HepG2 (cell line): ENCODE results near the gene PPEF2.

Experiments
- CREB1 ChIP-seq, 2 experiments: fragments of 450-650 bp in 1 of 2; IDR thresholded peaks; 2 replicates each; pipeline ENCODE4 v1.6.1; 2016 to 2017; ENCODE audit warnings: control low read depth in 1 of 2, mild to moderate bottlenecking in 1 of 2, missing compliant biosample characterization in 1 of 2, missing genetic modification characterization in 1 of 2
- EZH2 ChIP-seq: conservative IDR thresholded peaks from 2 replicates; pipeline ENCODE4 v1.6.1; 2012; ENCODE audit warnings: mild to moderate bottlenecking, low read depth, low read length, moderate library complexity
- HNRNPL ChIP-seq: fragments of 200-400 bp; formaldehyde crosslinking; IDR thresholded peaks from 2 replicates; pipeline ENCODE4 v1.6.1; 2017; ENCODE audit warnings: mild to moderate bottlenecking, low read depth, low read length
- MYNN ChIP-seq: sonication (generic); formaldehyde crosslinking; IDR thresholded peaks from 2 replicates; pipeline ENCODE4 v1.4.0; 2020; ENCODE audit warnings: mild to moderate bottlenecking, low read depth, missing genetic modification reagents
- NFATC3 ChIP-seq: sonication (generic); formaldehyde crosslinking; IDR thresholded peaks from 2 replicates; pipeline ENCODE4 v1.5.1; 2020; ENCODE audit warnings: mild to moderate bottlenecking, missing genetic modification reagents
- PCBP2 ChIP-seq: fragments of 200-400 bp; formaldehyde crosslinking; optimal IDR thresholded peaks from 2 replicates; pipeline ENCODE3; 2018; ENCODE audit warnings: low read length, low read depth; ENCODE audit not compliant: poor library complexity, severe bottlenecking
- TF ChIP-seq, protein P1 (sequence below): sonication (generic); formaldehyde crosslinking; IDR thresholded peaks from 2 replicates; pipeline ENCODE4 v1.5.0; 2020; ENCODE audit warnings: mild to moderate bottlenecking, missing genetic modification reagents, moderate library complexity
- TF ChIP-seq, protein P2 (sequence below): sonication (generic); formaldehyde crosslinking; IDR thresholded peaks from 2 replicates; pipeline ENCODE4 v1.8.1; 2023; ENCODE audit warnings: missing genetic modification reagents, inconsistent platforms, borderline replicate concordance
- TF ChIP-seq, protein P3 (sequence below): IDR thresholded peaks from 2 replicates; pipeline ENCODE4 v1.6.1; 2016
- TF ChIP-seq, protein P4 (sequence below): sonication (generic); formaldehyde crosslinking; IDR thresholded peaks from 2 replicates; pipeline ENCODE4 v1.4.0; 2020; ENCODE audit warnings: mild to moderate bottlenecking, missing genetic modification reagents
- TF ChIP-seq, protein P5 (sequence below): sonication (generic); formaldehyde crosslinking; conservative IDR thresholded peaks from 2 replicates; pipeline ENCODE4 v1.5.0; 2020; ENCODE audit warnings: missing genetic modification reagents

DNA sequence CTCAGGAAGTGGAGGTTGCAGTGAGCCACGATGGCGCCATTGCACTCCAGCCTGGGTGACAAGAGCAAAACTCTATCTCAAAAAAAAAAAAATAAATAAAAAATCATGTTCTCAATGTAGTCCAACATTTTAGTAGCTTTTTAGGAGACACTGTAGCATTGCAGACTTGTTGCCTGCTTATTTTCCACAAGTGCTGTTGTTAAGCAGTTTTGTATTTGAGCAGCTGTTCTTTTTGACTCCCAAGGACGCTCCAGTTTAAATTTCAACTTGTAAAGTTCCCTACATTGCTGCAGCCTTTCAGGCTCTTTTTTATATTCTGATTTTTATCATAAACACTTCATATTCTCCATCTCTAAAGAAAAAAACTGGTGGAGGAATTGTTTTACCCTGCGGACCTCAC is 83.1 kb downstream of the PPEF2 start:
- no peak for TF ChIP-seq EZH2
- TF ChIP-seq, protein P1, sequence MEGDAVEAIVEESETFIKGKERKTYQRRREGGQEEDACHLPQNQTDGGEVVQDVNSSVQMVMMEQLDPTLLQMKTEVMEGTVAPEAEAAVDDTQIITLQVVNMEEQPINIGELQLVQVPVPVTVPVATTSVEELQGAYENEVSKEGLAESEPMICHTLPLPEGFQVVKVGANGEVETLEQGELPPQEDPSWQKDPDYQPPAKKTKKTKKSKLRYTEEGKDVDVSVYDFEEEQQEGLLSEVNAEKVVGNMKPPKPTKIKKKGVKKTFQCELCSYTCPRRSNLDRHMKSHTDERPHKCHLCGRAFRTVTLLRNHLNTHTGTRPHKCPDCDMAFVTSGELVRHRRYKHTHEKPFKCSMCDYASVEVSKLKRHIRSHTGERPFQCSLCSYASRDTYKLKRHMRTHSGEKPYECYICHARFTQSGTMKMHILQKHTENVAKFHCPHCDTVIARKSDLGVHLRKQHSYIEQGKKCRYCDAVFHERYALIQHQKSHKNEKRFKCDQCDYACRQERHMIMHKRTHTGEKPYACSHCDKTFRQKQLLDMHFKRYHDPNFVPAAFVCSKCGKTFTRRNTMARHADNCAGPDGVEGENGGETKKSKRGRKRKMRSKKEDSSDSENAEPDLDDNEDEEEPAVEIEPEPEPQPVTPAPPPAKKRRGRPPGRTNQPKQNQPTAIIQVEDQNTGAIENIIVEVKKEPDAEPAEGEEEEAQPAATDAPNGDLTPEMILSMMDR (CRISPR knock-in tag), result no peak
- TF ChIP-seq, protein P2, sequence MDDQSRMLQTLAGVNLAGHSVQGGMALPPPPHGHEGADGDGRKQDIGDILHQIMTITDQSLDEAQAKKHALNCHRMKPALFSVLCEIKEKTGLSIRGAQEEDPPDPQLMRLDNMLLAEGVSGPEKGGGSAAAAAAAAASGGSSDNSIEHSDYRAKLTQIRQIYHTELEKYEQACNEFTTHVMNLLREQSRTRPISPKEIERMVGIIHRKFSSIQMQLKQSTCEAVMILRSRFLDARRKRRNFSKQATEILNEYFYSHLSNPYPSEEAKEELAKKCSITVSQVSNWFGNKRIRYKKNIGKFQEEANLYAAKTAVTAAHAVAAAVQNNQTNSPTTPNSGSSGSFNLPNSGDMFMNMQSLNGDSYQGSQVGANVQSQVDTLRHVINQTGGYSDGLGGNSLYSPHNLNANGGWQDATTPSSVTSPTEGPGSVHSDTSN (CRISPR knock-in tag), result no peak
- no peak for TF ChIP-seq PCBP2
- no peak for TF ChIP-seq MYNN (CRISPR knock-in tag)
- TF ChIP-seq NFATC3, result no peak
- no peak for TF ChIP-seq HNRNPL
- no peak for TF ChIP-seq CREB1 (IDR thresholded peaks at IDR 0.05)
- TF ChIP-seq CREB1 (CRISPR knock-in tag; IDR thresholded peaks at IDR 0.05), result no peak
- TF ChIP-seq, protein P3, sequence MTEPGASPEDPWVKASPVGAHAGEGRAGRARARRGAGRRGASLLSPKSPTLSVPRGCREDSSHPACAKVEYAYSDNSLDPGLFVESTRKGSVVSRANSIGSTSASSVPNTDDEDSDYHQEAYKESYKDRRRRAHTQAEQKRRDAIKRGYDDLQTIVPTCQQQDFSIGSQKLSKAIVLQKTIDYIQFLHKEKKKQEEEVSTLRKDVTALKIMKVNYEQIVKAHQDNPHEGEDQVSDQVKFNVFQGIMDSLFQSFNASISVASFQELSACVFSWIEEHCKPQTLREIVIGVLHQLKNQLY (CRISPR knock-in tag), result no peak
- TF ChIP-seq, protein P4, sequence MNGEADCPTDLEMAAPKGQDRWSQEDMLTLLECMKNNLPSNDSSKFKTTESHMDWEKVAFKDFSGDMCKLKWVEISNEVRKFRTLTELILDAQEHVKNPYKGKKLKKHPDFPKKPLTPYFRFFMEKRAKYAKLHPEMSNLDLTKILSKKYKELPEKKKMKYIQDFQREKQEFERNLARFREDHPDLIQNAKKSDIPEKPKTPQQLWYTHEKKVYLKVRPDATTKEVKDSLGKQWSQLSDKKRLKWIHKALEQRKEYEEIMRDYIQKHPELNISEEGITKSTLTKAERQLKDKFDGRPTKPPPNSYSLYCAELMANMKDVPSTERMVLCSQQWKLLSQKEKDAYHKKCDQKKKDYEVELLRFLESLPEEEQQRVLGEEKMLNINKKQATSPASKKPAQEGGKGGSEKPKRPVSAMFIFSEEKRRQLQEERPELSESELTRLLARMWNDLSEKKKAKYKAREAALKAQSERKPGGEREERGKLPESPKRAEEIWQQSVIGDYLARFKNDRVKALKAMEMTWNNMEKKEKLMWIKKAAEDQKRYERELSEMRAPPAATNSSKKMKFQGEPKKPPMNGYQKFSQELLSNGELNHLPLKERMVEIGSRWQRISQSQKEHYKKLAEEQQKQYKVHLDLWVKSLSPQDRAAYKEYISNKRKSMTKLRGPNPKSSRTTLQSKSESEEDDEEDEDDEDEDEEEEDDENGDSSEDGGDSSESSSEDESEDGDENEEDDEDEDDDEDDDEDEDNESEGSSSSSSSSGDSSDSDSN, result no peak
- TF ChIP-seq, protein P5, sequence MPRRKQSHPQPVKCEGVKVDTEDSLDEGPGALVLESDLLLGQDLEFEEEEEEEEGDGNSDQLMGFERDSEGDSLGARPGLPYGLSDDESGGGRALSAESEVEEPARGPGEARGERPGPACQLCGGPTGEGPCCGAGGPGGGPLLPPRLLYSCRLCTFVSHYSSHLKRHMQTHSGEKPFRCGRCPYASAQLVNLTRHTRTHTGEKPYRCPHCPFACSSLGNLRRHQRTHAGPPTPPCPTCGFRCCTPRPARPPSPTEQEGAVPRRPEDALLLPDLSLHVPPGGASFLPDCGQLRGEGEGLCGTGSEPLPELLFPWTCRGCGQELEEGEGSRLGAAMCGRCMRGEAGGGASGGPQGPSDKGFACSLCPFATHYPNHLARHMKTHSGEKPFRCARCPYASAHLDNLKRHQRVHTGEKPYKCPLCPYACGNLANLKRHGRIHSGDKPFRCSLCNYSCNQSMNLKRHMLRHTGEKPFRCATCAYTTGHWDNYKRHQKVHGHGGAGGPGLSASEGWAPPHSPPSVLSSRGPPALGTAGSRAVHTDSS (CRISPR knock-in tag), result no peak
